Measurements from ENCODE around the gene ELOVL1. TPM values are rescaled to one million over a fixed set of nuclear protein-coding genes. Genes with fewer than 3 reads are reported as not detected.

ELOVL1 gene
- total RNA-seq, 2 donors from 2014 or later: 165 to 176 TPM

GRCh38 chr1:43386676-43387075 is 18.9 kb upstream of the ELOVL1 start:
- intact Hi-C loops (cut with DNase I): no loop called here
- Histone ChIP-seq H3K36me3 (peaks cover 5% of the 10 kb centered on the region), H3K27me3 (no peaks in the 10 kb centered on the region)

DNA sequence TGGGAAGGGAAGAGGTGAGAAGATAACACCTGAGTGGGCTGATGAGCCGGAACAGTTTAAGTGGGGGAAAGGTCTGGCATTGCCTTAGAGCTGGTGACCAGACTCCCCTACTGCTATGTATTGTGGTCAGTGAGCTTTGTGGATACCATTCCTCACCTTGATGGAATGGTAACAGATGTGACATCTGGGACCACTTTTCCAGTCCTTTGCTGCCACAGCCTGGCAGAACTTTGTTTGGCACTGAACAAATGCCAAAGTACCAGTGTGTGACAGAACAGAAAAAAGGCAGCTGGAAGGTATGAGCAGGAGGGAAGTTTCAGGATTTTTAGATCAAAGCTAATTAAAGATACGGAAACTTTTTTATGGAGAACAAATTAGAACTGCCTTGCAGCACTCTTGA is 15.6 kb upstream of the ELOVL1 start:
- no peak for DNase-seq
- Histone ChIP-seq H3K4me1 (peaks cover 5% of the 10 kb centered on the region), H3K36me3 (peaks cover 5% of the 10 kb centered on the region), H3K27me3 (no peaks in the 10 kb centered on the region), H3K4me3 (no peak overlapping the region), H3K9me3 (no peaks in the 10 kb centered on the region), H3K27ac (no peak overlapping the region), H3K9ac (ENCODE audit: low read depth in 2 of 2, low read length in 2 of 2) (no peak overlapping the region)
- intact Hi-C loops (cut with DNase I): no loop called here
- TF ChIP-seq CTCF (IDR thresholded peaks at IDR 0.05): no peak

More at GRCh38 chr1:43386676-43387075, 18.9 kb upstream of the ELOVL1 start:
- DNase-seq: no peak
- Histone ChIP-seq H3K9ac (ENCODE audit: low read depth in 2 of 2, low read length in 2 of 2) (no peak overlapping the region), H3K27ac (no peak overlapping the region), H3K4me1 (peaks cover 10% of the 10 kb centered on the region), H3K9me3 (no peaks in the 10 kb centered on the region), H3K4me3 (no peak overlapping the region)
- no peak for TF ChIP-seq CTCF (IDR thresholded peaks at IDR 0.05)

DNA sequence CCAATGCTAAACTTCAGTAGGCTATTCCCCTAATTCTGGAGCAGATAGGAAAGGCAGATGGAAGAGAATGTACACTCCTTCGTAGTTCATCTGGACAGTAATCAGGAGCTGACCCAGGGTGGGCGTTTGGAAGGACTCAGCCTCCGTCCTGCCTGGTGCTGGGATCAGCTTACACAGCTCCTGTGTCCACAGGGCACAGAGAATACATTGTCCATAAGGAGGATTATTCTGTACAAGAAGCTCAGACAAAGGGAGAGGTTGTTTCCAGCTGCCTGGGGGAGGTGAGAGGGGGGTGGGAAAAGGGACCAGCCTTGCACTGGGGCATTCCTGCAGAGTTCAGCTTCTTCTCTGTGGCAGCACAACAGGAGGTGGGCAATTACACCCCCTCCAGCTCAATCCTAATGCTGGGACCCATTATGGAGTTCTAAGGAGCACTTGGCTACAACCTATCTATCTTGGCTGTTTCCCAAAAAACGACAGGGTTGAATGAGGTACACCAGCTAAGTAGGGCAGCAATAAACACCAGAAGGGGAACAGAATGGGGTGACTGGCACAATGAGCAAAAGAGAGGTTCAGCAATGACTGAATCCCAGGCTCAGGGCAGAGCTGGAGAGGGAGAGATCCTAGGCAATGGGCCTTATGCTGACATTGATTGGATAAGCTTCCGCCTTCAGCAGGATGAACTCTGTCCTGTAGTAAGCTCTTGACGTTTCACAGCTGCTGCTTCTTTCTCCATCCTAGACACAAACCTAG is 14.4 kb upstream of the ELOVL1 start:
- intact Hi-C loops (cut with DNase I): no loop called here
- H3K9me3 ChIP-seq: no peaks in the 10 kb centered on the region
- no peak overlapping the region for H3K4me3 ChIP-seq
- H3K36me3 ChIP-seq: peaks cover 5% of the 10 kb centered on the region
- H3K9ac ChIP-seq (ENCODE audit: low read depth in 2 of 2, low read length in 2 of 2): no peak overlapping the region
- H3K27ac ChIP-seq: no peak overlapping the region
- no peaks in the 10 kb centered on the region for H3K4me1 ChIP-seq
- DNase-seq: no peak
- no peak for TF ChIP-seq CTCF (IDR thresholded peaks at IDR 0.05)
- H3K27me3 ChIP-seq: no peaks in the 10 kb centered on the region

DNA sequence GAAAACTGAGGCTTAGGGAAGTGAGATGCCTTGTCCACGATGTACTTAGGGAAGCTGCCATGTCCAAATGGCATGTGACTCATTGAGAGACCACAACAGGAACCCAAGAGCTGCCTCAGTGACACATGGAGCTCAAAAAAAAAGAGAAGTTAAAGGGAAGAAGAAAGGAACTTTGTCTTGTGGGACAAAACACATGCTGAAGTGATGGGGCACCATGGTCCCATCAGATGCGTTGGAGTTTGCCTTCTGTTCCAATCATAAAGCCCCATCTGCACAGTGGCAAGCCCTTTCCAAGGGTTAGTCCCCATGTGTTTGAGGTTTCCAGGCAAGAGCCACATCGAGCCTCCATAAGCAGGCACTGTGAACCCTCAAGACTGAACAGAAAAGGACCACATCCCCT is 13.8 kb upstream of the ELOVL1 start:
- H3K27me3 ChIP-seq: no peaks in the 10 kb centered on the region
- intact Hi-C loops (cut with DNase I): no loop called here
- H3K4me1 ChIP-seq: no peaks in the 10 kb centered on the region
- peaks cover 5% of the 10 kb centered on the region for H3K36me3 ChIP-seq
- DNase-seq: no peak
- no peak overlapping the region for H3K4me3 ChIP-seq
- H3K9ac ChIP-seq (ENCODE audit: low read depth in 2 of 2, low read length in 2 of 2): no peak overlapping the region
- no peak overlapping the region for H3K27ac ChIP-seq
- no peaks in the 10 kb centered on the region for H3K9me3 ChIP-seq
- no peak for TF ChIP-seq CTCF (IDR thresholded peaks at IDR 0.05)

- no peak overlapping the region for H3K27ac ChIP-seq
- TF ChIP-seq CTCF (IDR thresholded peaks at IDR 0.05): no peak
- H3K4me1 ChIP-seq: no peaks in the 10 kb centered on the region
- H3K36me3 ChIP-seq: no peaks in the 10 kb centered on the region
- no peak overlapping the region for H3K9ac ChIP-seq (ENCODE audit: low read depth in 2 of 2, low read length in 2 of 2)
- intact Hi-C loops (cut with DNase I): no loop called here
- no peaks in the 10 kb centered on the region for H3K27me3 ChIP-seq
- H3K4me3 ChIP-seq: no peak overlapping the region
- DNase-seq: no peak
- no peaks in the 10 kb centered on the region for H3K9me3 ChIP-seq
These were observed 11.7 kb upstream of the ELOVL1 start for GRCh38 chr1:43379476-43379875.
